GM23338 (cell line): Measurements from ENCODE around the gene USP10. TPM values are rescaled to one million over a fixed set of nuclear protein-coding genes. Genes with fewer than 3 reads are reported as not detected.

Experiments used
- ATAC-seq: fragments of 200-7000 bp; cut with Tn5 transposase; 3 replicates; pipeline ENCODE4 v1.9.1; 2020
- DNase-seq: peaks from one replicate; pipeline ENCODE4 v3.0.0-alpha.2; 2015; ENCODE audit warnings: low spot score
- H2AFZ ChIP-seq: fragments of 200-600 bp; sonication (generic); 2 replicates; pipeline ENCODE4 v1.8.0; 2016; ENCODE audit warnings: antibody characterized with exemption, mild to moderate bottlenecking, moderate library complexity
- H3F3A ChIP-seq: fragments of 200-600 bp; sonication (generic); replicated peaks from 2 replicates; pipeline ENCODE4 v1.8.0; 2017; ENCODE audit warnings: antibody characterized with exemption, mixed run types, low read depth
- H3K27ac ChIP-seq: fragments of 200-600 bp; sonication (generic); 2 replicates; pipeline ENCODE4 v1.6.1; 2016; ENCODE audit warnings: low read depth
- H3K27me3 ChIP-seq: fragments of 200-600 bp; sonication (generic); 2 replicates; pipeline ENCODE4 v1.8.0; 2016; ENCODE audit warnings: mild to moderate bottlenecking, mixed run types, moderate library complexity; ENCODE audit not compliant: insufficient read depth
- H3K36me3 ChIP-seq: fragments of 200-600 bp; sonication (generic); 2 replicates; pipeline ENCODE4 v1.8.0; 2016; ENCODE audit warnings: mild to moderate bottlenecking; ENCODE audit not compliant: insufficient read depth
- H3K4me1 ChIP-seq: fragments of 200-600 bp; sonication (generic); 2 replicates; pipeline ENCODE4 v1.8.0; 2016; ENCODE audit warnings: mild to moderate bottlenecking, moderate library complexity; ENCODE audit not compliant: insufficient read depth
- H3K4me2 ChIP-seq: fragments of 200-600 bp; sonication (generic); 2 replicates; pipeline ENCODE4 v1.7.1; 2017; ENCODE audit warnings: mixed run types
- H3K4me3 ChIP-seq: fragments of 200-600 bp; sonication (generic); 2 replicates; pipeline ENCODE4 v1.6.1; 2016; ENCODE audit warnings: mixed run types
- H3K79me2 ChIP-seq: fragments of 200-600 bp; sonication (generic); replicated peaks from 2 replicates; pipeline ENCODE4 v1.8.0; 2017; ENCODE audit warnings: mild to moderate bottlenecking; ENCODE audit not compliant: insufficient read depth
- H3K9me2 ChIP-seq: fragments of 200-600 bp; sonication (generic); 2 replicates; pipeline ENCODE4 v1.8.0; 2017; ENCODE audit not compliant: insufficient read depth
- H4K20me1 ChIP-seq: fragments of 200-600 bp; sonication (generic); replicated peaks from 2 replicates; pipeline ENCODE4 v1.8.0; 2017; ENCODE audit warnings: mild to moderate bottlenecking; ENCODE audit not compliant: insufficient read depth
- H3K27ac Mint-ChIP-seq: 2 replicates; pipeline ENCODE4 v1.8.0; 2020; ENCODE audit warnings: inconsistent platforms, mild to moderate bottlenecking, moderate library complexity, mixed read lengths
- H3K27me3 Mint-ChIP-seq: 3 replicates; pipeline ENCODE4 v1.8.0; 2022; ENCODE audit warnings: low read depth, mild to moderate bottlenecking, moderate library complexity, mixed read lengths, inconsistent platforms; ENCODE audit not compliant: insufficient read depth, poor library complexity
- H3K36me3 Mint-ChIP-seq: 3 replicates; pipeline ENCODE4 v1.8.0; 2021; ENCODE audit warnings: low read depth, mild to moderate bottlenecking, inconsistent platforms, moderate library complexity, mixed read lengths
- H3K4me1 Mint-ChIP-seq: 3 replicates; pipeline ENCODE4 v1.8.0; 2020; ENCODE audit warnings: mild to moderate bottlenecking, inconsistent platforms, mixed read lengths
- H3K4me3 Mint-ChIP-seq: 3 replicates; pipeline ENCODE4 v1.8.0; 2021; ENCODE audit warnings: moderate library complexity, mild to moderate bottlenecking, inconsistent platforms, mixed read lengths
- H3K9me3 Mint-ChIP-seq: 3 replicates; pipeline ENCODE4 v1.8.0; 2020; ENCODE audit warnings: moderate library complexity, mild to moderate bottlenecking, inconsistent platforms, mixed read lengths
- CREB1 ChIP-seq: fragments of 250-450 bp; sonication (Bioruptor Pico); IDR thresholded peaks from 2 replicates; pipeline ENCODE4 v1.5.0; 2020; ENCODE audit warnings: low read depth, mild to moderate bottlenecking, moderate library complexity
- EZH2 ChIP-seq: fragments of 200-600 bp; sonication (generic); IDR thresholded peaks from one replicate; pipeline ENCODE4 v1.8.0; 2017; ENCODE audit warnings: antibody characterized with exemption, mild to moderate bottlenecking, low read depth; ENCODE audit not compliant: unreplicated experiment
- EZH2phosphoT487 ChIP-seq: fragments of 200-600 bp; sonication (generic); IDR thresholded peaks from one replicate; pipeline ENCODE4 v1.8.1; 2018; ENCODE audit warnings: antibody characterized with exemption; ENCODE audit not compliant: unreplicated experiment
- JUNB ChIP-seq: IDR thresholded peaks from one replicate; pipeline ENCODE4 v1.6.1; 2016; ENCODE audit warnings: antibody characterized with exemption; ENCODE audit not compliant: unreplicated experiment
- NANOG ChIP-seq: IDR thresholded peaks from 2 replicates; pipeline ENCODE4 v1.6.1; 2016; ENCODE audit warnings: antibody characterized with exemption, borderline replicate concordance
- POLR2AphosphoS5 ChIP-seq: IDR thresholded peaks from 2 replicates; pipeline ENCODE4 v1.6.1; 2016; ENCODE audit warnings: antibody characterized with exemption, low read depth
- REST ChIP-seq: IDR thresholded peaks from one replicate; pipeline ENCODE4 v1.6.1; 2018; ENCODE audit warnings: antibody characterized with exemption; ENCODE audit not compliant: unreplicated experiment
- STAT1 ChIP-seq: IDR thresholded peaks from one replicate; pipeline ENCODE4 v1.6.1; 2016; ENCODE audit warnings: antibody characterized with exemption; ENCODE audit not compliant: unreplicated experiment
- ZNF114 ChIP-seq: fragments of 250-450 bp; sonication (Bioruptor Pico); IDR thresholded peaks from 2 replicates; pipeline ENCODE4 v1.5.0; 2020; ENCODE audit warnings: mild to moderate bottlenecking, moderate library complexity
- ZNF331 ChIP-seq: fragments of 250-450 bp; sonication (Bioruptor Pico); IDR thresholded peaks from 2 replicates; pipeline ENCODE4 v1.5.0; 2020; ENCODE audit warnings: low read depth, mild to moderate bottlenecking, moderate library complexity
- ZNF462 ChIP-seq: fragments of 250-450 bp; sonication (Bioruptor Pico); IDR thresholded peaks from 2 replicates; pipeline ENCODE4 v1.5.0; 2020; ENCODE audit warnings: mild to moderate bottlenecking, moderate library complexity
- polyA plus RNA-seq: library from polyadenylated mRNA; unstranded; fragments of >200 nt; fragmentation: Nextera tagmentation; extraction: Ambion mirVana; gene quantifications from 2 replicates; pipeline ENCODE4 v1.2.1, GENCODE V29; 2016
- total RNA-seq: library from RNA; depleted of rRNA; stranded (reverse); fragments of >200 nt; shearing (Covaris generic); gene quantifications from 2 replicates; pipeline ENCODE4 v1.2.3, GENCODE V29; 2014
- TF ChIP-seq, protein P1 (sequence below), 2 experiments: fragments of 200-600 bp in 1 of 2; sonication (generic) in 1 of 2; conservative IDR thresholded peaks; 2 replicates each; pipeline versions ENCODE4 v1.5.1 to v1.6.1; 2016 to 2017; ENCODE audit warnings: antibody characterized with exemption in 2 of 2, low read depth in 2 of 2, mild to moderate bottlenecking in 2 of 2, moderate library complexity in 1 of 2
- TF ChIP-seq, protein P2 (sequence below): IDR thresholded peaks from 2 replicates; pipeline ENCODE4 v1.6.1; 2016; ENCODE audit warnings: antibody characterized with exemption

Gene USP10
- total and polyA plus RNA-seq, 2 experiments from 2014 or later = 158 to 194 TPM

DNA sequence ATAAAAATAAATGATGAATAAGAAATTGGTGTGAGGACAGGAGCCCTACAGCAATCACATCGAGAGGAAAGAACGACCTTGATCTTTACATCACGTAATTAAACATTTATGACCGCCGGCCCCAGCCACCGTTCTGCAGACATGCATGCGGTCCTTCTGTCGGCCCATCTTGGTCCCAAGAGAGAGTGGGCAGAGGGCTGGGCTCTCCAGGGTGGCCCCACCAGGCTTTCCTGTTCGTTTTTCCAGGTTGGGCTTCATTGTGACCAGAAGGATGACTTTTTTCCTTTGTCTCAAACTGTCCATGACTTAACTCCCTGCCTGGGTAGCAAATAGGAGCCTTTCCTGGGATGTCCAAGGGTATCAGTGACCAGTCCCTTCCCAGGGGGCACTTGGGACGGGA, 116.7 kb downstream of the USP10 start:
- no peaks in the 10 kb centered on the region for H4K20me1 ChIP-seq
- no peaks in the 10 kb centered on the region for H3K79me2 ChIP-seq
- no peaks in the 10 kb centered on the region for H3K9me2 ChIP-seq
- Mint-ChIP-seq H3K27ac (no peak overlapping the region), H3K4me3 (no peak overlapping the region), H3K27me3 (peaks cover 21% of the 10 kb centered on the region), H3K4me1 (peaks cover 8% of the 10 kb centered on the region), H3K36me3 (no peaks in the 10 kb centered on the region; the same call in 2 of the 3 replicates), H3K9me3 (no peaks in the 10 kb centered on the region; the same call in none of the 3 replicates)
- H3K36me3 ChIP-seq = no peaks in the 10 kb centered on the region
- H3F3A ChIP-seq = no peaks in the 10 kb centered on the region
- TF ChIP-seq CREB1 (CRISPR knock-in tag) (no peak), REST (no peak), EZH2phosphoT487 (no peak), ZNF331 (CRISPR knock-in tag) (no peak), ZNF462 (no peak), EZH2 (no peak), ZNF114 (no peak), JUNB (no peak), POLR2AphosphoS5 (no peak), NANOG (no peak), STAT1 (no peak)
- TF ChIP-seq, protein P1, sequence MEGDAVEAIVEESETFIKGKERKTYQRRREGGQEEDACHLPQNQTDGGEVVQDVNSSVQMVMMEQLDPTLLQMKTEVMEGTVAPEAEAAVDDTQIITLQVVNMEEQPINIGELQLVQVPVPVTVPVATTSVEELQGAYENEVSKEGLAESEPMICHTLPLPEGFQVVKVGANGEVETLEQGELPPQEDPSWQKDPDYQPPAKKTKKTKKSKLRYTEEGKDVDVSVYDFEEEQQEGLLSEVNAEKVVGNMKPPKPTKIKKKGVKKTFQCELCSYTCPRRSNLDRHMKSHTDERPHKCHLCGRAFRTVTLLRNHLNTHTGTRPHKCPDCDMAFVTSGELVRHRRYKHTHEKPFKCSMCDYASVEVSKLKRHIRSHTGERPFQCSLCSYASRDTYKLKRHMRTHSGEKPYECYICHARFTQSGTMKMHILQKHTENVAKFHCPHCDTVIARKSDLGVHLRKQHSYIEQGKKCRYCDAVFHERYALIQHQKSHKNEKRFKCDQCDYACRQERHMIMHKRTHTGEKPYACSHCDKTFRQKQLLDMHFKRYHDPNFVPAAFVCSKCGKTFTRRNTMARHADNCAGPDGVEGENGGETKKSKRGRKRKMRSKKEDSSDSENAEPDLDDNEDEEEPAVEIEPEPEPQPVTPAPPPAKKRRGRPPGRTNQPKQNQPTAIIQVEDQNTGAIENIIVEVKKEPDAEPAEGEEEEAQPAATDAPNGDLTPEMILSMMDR (conservative IDR thresholded peaks at IDR 0.05; ENCODE audit: low read depth in 2 of 2) = no peak
- TF ChIP-seq, protein P2, sequence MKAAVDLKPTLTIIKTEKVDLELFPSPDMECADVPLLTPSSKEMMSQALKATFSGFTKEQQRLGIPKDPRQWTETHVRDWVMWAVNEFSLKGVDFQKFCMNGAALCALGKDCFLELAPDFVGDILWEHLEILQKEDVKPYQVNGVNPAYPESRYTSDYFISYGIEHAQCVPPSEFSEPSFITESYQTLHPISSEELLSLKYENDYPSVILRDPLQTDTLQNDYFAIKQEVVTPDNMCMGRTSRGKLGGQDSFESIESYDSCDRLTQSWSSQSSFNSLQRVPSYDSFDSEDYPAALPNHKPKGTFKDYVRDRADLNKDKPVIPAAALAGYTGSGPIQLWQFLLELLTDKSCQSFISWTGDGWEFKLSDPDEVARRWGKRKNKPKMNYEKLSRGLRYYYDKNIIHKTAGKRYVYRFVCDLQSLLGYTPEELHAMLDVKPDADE = no peak
- H3K27ac ChIP-seq = no peak overlapping the region
- H2AFZ ChIP-seq = no peak overlapping the region
- 0 out of 2 replicates have a peak, but pooled peaks cover 5% of the 10 kb centered on the region for H3K4me1 ChIP-seq
- DNase-seq (no peak), ATAC-seq (no peak)
- H3K4me2 ChIP-seq = no peak overlapping the region
- H3K27me3 ChIP-seq = peaks cover 26% of the 10 kb centered on the region
- no peak overlapping the region for H3K4me3 ChIP-seq
